Mesothelial cell of epicardium (in vitro differentiated cells): ENCODE results near the gene CASQ2. TPM values are rescaled to one million over a fixed set of nuclear protein-coding genes. Genes with fewer than 3 reads are reported as not detected.

ENCODE experiments used
- DNase-seq, 2 experiments: peaks; one replicate each; pipeline ENCODE4 v3.0.0; 2021; ENCODE audit warnings: low spot score in 2 of 2; ENCODE audit not compliant: unreplicated experiment in 2 of 2
- H3K27ac Mint-ChIP-seq: 2 replicates; pipeline ENCODE4 v1.8.0; 2021; ENCODE audit warnings: mixed read lengths
- H3K27me3 Mint-ChIP-seq: 2 replicates; pipeline ENCODE4 v1.8.0; 2021; ENCODE audit warnings: low read depth, mixed read lengths
- H3K36me3 Mint-ChIP-seq: 2 replicates; pipeline ENCODE4 v1.8.0; 2021; ENCODE audit warnings: mixed read lengths
- H3K4me1 Mint-ChIP-seq: 2 replicates; pipeline ENCODE4 v1.8.0; 2021; ENCODE audit warnings: mixed read lengths
- H3K4me3 Mint-ChIP-seq: 2 replicates; pipeline ENCODE4 v1.8.0; 2021; ENCODE audit warnings: mild to moderate bottlenecking, moderate library complexity, mixed read lengths
- H3K9me3 Mint-ChIP-seq: 2 replicates; pipeline ENCODE4 v1.8.0; 2021; ENCODE audit warnings: mixed read lengths
- total RNA-seq: library from RNA; stranded (reverse); gene quantifications from 3 replicates; pipeline ENCODE4 v1.2.1, GENCODE V29; 2021
- TF ChIP-seq, protein P1 (sequence below): fragments of 200-600 bp; sonication (generic); IDR thresholded peaks from one replicate; pipeline ENCODE4 v1.5.0; 2021; ENCODE audit warnings: antibody characterized with exemption; ENCODE audit not compliant: unreplicated experiment

The CASQ2 gene
- total RNA-seq, 1 donor from 2014 or later: 0.13 TPM

DNA sequence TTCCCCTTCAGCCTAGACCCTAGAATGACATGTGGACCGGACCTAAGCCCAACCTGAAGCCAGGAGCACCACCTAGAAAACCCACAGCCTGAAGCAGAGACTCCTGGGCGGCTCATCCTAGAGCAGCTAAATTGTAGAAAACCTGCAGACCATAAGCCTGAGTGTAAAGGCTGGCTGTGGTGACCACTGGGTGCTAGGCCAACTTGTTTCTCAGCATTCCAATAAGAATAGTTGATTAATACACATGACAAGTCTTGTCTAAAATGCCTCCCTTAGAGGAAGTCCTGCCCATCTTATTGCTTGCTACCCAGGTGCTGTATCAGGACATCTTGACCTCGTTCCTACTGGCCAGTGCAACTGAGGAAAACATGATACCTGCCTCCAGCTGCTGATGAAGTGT, 23.3 kb upstream of the CASQ2 start:
- Mint-ChIP-seq H3K9me3 (peaks cover 18% of the 10 kb centered on the region), H3K36me3 (peaks cover 2% of the 10 kb centered on the region), H3K4me1 (peaks cover 33% of the 10 kb centered on the region), H3K27me3 (no peaks in the 10 kb centered on the region), H3K27ac (no peak overlapping the region), H3K4me3 (no peak overlapping the region)
- DNase-seq: no peak
- TF ChIP-seq, protein P1, sequence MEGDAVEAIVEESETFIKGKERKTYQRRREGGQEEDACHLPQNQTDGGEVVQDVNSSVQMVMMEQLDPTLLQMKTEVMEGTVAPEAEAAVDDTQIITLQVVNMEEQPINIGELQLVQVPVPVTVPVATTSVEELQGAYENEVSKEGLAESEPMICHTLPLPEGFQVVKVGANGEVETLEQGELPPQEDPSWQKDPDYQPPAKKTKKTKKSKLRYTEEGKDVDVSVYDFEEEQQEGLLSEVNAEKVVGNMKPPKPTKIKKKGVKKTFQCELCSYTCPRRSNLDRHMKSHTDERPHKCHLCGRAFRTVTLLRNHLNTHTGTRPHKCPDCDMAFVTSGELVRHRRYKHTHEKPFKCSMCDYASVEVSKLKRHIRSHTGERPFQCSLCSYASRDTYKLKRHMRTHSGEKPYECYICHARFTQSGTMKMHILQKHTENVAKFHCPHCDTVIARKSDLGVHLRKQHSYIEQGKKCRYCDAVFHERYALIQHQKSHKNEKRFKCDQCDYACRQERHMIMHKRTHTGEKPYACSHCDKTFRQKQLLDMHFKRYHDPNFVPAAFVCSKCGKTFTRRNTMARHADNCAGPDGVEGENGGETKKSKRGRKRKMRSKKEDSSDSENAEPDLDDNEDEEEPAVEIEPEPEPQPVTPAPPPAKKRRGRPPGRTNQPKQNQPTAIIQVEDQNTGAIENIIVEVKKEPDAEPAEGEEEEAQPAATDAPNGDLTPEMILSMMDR: no peak

DNA sequence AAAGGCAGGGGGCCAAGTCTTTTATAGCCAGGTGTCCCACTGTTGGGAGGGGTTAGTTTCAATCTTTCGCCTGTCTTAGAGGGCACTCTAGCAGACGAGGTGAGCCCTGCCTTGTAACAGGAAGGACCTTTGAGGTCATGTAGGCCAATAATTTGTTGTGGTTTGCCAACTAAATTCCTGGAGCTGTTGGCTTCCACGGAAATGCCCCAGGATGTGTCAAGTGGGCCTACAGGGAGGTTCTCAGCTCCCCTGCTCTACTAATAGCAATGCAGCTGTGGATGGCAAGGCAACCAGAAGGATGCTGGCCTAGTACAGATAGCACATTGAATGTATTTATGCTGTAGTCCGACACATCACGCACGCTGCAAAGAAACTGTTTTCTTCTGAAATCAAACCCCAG, 22.3 kb upstream of the CASQ2 start:
- Mint-ChIP-seq H3K27ac (no peak overlapping the region), H3K4me1 (peaks cover 30% of the 10 kb centered on the region), H3K9me3 (peaks cover 21% of the 10 kb centered on the region), H3K27me3 (no peaks in the 10 kb centered on the region), H3K4me3 (no peak overlapping the region), H3K36me3 (peaks cover 4% of the 10 kb centered on the region)
- TF ChIP-seq, protein P1: no peak
- no peak for DNase-seq

DNA sequence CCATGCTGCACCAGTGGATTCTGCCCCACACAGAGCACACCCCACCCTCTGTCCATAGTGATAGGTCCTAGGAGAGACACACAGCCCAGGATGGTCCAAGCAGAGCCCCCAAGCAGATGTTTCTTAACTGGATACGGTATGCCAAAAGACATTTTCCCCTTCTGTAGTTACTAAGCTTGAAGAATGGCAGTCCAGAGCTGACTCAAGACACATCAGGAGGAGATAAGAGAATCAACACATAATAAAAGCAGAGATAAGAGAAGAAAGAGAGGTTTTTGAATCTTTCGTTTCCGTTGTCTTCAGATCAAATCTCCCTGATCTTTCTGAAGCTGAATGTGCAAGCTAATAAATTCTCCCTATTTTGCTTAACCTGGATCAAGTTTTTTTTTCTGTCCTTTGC, 21.8 kb upstream of the CASQ2 start:
- Mint-ChIP-seq H3K36me3 (peaks cover 4% of the 10 kb centered on the region), H3K4me1 (peaks cover 28% of the 10 kb centered on the region), H3K27ac (no peak overlapping the region), H3K9me3 (peaks cover 21% of the 10 kb centered on the region), H3K4me3 (no peak overlapping the region), H3K27me3 (no peaks in the 10 kb centered on the region)
- TF ChIP-seq, protein P1: no peak
- DNase-seq: no peak

DNA sequence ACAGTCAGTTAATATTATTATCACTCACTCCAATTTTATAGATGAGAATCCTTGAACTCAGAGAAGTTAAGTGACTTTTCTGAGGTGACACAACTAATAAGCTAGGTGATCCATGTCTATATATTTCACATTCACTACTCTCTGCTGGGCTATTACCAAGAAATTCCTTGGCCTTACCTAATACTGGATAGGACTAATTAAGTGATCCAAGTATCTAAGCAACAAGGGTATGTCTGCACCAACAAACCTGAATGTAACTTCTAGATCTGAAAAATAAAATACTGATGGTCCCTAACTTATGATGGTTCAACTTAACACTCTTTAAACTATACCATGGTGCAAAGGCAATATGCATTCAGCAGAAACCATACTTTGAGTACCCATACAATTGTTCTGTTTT, 14.8 kb upstream of the CASQ2 start:
- Mint-ChIP-seq H3K36me3 (peaks cover 4% of the 10 kb centered on the region), H3K4me3 (no peak overlapping the region), H3K9me3 (peaks cover 18% of the 10 kb centered on the region), H3K27me3 (no peaks in the 10 kb centered on the region), H3K27ac (peak overlapping the region; percentile 71), H3K4me1 (peaks cover 15% of the 10 kb centered on the region)
- TF ChIP-seq, protein P1: no peak
- DNase-seq: no peak

DNA sequence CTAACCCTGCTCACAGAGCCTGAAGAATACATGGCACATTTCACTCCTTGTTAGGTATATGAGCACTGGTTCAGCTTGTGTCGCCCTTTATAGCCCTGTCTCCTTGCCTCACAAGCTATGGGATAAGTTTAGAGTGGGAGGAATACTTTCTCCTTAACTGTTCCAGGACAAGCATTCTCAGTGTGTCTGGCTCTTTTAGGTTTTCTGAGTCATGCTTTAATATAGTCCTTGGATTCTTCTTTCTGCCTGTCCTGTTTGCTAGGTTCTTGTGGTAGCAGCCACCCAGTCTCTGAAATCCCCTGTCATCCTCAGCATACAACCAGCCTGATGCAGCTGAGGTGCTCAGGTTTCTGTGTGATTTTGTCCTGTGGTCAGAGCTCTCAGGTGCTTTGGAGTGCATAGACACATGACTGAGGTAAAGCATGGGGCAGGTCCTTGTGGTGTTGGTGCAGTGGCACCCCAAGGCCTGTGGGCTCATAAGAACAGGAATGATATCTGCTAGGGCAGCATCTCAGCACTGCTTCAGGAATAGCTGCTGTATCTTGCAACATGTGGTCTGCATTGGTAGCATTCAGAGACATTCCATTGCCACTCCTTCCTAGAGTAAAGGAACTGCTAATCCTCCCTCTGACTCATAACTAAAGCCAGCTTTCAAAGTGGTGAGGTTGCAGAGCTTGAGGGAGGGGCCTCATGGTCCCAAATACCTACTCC, 14.2 kb upstream of the CASQ2 start:
- TF ChIP-seq, protein P1: no peak
- Mint-ChIP-seq H3K36me3 (peaks cover 4% of the 10 kb centered on the region), H3K27ac (peak overlapping the region; percentile 71), H3K9me3 (peaks cover 14% of the 10 kb centered on the region), H3K4me1 (peaks cover 15% of the 10 kb centered on the region), H3K27me3 (no peaks in the 10 kb centered on the region), H3K4me3 (no peak overlapping the region)
- no peak for DNase-seq

DNA sequence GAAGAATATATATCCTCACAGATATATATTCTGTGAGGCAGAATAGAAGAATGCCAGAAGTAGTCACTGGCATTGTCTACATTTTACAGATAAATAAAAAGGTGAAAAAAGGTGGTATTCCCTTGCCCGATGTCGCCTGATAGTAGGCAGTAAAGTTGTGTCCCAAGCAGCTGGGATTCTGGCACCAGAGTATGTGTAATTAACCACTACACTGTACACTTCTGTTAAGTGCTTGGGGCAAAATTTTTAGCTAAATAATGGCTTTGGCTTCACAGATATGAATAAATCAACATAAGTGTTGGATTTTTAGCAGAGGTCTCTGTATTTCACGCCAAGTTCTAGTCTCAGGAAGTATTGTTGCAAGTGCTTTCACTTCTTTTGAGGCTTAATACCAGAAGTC, 13.3 kb upstream of the CASQ2 start:
- TF ChIP-seq, protein P1: no peak
- Mint-ChIP-seq H3K36me3 (peaks cover 2% of the 10 kb centered on the region), H3K9me3 (peaks cover 7% of the 10 kb centered on the region), H3K27me3 (no peaks in the 10 kb centered on the region), H3K4me3 (no peak overlapping the region), H3K27ac (no peak overlapping the region), H3K4me1 (peaks cover 15% of the 10 kb centered on the region)
- DNase-seq: no peak
